ENCODE measurements around the gene HOXD9.

The HOXD9 gene

DNA sequence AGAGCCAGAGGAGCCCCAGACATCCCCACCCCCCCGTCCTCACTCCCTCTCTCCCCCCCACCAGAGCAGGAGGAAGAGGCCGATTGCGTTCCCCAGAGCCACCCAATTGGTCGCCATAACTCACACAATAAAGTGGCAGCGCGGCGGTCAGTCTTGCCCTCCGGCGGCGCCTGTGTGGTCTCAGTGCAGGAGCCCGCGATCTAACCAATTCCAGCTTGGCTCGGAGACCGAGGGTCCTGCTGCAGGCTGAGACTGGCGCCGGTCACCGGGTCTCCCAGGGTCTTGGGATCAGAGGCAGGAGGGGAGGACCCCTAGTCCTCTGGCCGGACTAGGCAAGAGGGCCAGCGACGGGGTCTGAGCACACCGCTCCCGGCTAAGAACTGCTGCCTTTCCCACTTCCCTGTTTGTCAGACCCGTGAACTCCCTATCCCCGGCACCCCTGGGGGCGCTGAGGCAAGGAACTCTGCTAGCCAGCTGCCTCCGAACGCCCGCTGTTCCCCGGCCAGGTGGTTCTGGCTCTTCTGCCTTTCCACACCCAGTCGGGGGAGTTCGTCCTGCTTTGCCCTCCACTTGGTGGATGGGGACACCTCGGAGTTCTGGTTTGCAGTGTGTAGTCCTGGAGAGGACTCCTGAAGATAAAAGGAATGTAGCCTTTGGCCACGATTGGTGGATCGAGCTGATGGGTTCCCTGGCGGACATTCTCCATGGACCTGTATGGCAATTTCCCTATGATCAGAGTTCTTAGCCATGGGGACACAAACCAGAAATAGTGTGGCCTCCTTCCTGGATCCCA is 24.0 kb upstream of the HOXD9 start:
- DNase-seq (ENCODE audit: low spot score): no peak

DNA sequence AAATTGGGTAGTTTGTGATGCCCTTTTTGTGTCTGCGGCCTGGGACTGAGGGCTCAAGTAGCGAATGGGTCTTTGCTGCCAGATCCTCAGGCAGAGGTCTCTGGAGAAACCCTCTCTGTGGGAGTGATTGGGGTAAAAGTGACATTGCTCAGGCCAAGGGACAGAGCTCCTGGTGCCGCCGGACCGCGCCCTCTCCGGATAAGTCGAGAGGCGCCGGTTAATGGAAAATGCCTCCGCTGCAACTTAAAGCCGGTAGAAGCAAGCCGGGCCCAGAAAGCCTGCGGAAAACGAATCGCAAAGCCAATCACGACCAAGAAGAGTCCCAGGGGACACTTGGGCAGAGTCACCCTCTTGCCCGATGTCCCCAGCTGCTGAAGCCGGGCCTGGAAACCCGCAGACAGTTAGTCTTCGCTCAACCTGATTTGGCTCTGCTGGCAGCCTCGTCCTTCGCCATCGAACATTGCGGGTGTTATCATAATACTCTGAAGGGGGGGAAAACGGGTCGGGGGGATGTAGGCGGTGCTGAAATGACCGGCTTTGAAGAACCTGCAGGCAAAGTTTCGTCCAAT is 23.3 kb upstream of the HOXD9 start:
- no peak for DNase-seq (ENCODE audit: low spot score)

DNA sequence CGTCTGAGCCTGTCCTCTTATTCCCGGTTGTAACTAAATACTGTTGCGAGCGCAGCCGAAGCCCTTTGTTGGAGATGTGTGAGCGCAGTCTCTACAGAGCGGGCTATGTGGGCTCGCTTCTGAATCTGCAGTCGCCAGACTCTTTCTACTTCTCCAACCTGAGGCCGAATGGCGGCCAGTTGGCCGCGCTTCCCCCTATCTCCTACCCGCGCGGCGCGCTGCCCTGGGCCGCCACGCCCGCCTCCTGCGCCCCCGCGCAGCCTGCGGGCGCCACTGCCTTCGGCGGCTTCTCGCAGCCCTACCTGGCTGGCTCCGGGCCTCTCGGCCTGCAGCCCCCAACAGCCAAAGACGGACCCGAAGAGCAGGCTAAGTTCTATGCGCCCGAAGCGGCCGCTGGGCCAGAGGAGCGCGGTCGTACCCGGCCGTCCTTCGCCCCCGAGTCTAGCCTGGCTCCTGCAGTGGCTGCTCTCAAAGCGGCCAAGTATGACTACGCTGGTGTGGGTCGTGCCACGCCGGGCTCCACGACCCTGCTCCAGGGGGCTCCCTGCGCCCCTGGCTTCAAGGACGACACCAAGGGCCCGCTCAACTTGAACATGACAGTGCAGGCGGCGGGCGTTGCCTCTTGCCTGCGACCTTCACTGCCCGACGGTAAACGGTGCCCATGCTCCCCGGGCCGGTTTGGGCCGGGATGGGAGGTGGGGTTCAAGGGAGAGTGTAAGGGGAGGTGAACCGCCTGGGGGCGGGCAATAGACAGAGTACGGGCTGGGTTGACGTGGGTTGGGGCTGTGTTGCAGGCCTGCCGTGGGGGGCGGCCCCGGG is 22.6 kb upstream of the HOXD9 start, which contains the start of gene HOXD12:
Gene HOXD12, plus strand, starts transcription at position 68 of the 819 bp plus-strand sequence. Its CDS starts 7 bp downstream, at position 75.
- DNase-seq (ENCODE audit: low spot score): no peak

DNA sequence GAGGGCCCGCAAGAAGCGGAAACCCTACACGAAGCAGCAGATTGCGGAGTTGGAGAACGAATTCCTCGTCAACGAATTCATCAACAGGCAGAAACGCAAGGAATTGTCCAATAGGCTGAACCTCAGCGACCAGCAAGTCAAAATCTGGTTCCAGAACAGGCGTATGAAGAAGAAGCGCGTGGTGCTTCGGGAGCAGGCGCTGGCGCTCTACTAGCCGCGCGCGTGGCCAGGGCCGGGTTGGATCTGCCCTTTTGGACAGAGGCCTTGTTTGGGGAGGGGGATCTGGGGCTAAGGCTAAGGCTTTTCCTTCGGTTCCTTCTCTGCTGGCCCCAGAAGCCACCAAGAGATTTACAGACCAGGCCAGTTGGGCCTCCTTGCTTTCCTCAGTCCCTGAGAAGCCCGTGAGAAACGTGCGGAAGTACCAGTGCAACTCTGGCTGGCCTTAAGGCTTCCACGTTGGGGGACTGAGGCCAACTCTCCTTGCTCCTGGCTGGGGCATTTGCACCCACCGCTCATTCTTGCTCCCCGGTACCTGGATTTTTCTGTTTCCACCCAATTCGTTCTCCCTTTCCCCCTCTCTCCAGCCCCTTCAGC is 21.9 kb upstream of the HOXD9 start:
- DNase-seq (ENCODE audit: low spot score): no peak

DNA sequence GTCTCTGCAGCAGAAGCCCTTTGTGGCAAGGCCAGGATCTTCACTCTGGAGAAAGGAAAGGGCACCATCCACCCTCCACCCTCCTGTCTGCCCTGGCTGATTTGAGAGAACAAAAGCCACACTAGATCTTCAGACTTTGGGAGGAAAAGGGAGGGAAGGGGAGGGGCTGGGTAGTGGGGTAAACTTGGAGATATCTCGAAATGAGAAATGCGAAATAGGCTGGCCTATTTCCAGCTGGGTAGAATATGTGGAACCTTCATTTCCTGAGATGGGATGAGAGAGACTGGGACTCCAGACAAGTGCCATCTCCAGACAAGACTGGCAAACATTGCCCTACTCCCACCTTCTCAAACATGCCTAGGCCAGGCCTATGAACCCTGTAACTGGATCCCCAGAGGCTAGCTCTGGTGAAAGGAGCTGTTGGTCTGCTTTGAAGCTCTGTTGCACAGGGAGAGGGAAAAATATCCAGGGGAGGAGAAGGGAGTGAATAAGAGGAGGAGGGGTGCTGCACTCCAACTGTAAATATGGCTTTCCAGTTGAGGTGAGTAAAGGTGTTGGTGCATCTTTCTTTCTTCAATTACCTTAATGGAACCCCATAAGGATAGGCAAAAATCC is 21.2 kb upstream of the HOXD9 start:
- DNase-seq (ENCODE audit: low spot score): no peak

DNA sequence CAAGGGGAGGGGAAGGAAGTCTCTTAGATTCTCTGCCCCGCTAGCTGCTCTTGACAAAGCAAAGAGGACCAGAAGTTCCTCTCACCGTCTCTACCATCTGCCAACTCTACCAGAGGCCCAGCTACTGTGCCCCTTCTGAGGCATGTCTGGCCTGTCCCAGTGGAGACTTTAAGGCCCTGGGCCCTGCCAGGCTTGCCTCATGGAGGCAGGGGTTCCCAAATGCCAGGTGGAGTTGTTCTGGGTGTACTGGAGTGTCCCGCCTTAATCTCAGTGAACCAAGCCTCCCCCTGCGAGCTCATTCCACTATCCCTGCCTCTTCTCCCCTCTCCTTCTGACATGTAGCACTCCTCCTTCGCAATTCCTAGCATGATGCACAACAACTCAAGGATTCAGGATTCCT is 20.7 kb upstream of the HOXD9 start:
- DNase-seq (ENCODE audit: low spot score): no peak

DNA sequence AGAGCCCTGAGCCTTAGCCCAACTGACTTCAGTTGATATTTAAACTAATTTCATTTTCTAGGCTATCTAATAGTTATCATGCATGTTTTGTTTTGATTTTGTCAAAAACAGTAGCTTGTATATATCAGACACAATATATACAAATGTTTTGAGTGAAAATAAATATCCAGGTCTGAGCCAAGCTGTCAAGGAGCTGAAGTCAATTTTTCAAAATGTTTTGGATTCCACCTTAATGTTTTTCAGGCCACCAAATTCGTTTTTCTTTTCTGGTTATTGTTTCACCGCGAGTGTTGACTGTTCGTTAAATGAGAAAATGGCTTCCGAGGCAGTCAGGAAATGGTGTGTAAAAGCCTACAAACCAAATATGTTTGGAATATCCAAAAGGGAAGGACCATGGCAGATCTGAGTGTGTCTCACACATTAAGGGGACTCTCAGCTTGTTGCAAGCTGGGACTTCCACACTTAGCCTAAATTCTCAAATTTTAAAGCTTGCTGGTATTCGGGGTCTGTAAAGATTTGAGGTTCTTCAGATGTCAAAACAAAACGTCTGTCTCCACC is 20.1 kb upstream of the HOXD9 start:
- no peak for DNase-seq (ENCODE audit: low spot score)

DNA sequence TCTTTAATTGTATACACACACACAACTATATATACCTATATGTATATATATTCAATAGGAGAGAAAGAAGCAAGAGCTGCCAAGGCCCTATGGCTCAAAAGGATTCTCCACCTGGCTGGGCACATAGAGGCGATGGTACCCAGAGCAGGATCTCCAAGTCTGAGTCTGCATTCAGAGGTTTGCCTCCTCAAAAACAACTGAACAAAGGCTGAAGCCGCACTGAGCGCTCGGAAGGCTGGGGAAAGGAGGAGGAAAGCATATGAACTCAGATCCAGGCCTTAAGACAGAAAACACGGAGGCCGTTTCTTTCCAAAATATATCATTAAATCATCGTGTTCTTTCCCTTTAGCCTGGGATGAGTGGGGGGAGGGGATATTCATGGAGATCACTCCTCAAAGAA is 19.3 kb upstream of the HOXD9 start:
- no peak for DNase-seq (ENCODE audit: low spot score)

DNA sequence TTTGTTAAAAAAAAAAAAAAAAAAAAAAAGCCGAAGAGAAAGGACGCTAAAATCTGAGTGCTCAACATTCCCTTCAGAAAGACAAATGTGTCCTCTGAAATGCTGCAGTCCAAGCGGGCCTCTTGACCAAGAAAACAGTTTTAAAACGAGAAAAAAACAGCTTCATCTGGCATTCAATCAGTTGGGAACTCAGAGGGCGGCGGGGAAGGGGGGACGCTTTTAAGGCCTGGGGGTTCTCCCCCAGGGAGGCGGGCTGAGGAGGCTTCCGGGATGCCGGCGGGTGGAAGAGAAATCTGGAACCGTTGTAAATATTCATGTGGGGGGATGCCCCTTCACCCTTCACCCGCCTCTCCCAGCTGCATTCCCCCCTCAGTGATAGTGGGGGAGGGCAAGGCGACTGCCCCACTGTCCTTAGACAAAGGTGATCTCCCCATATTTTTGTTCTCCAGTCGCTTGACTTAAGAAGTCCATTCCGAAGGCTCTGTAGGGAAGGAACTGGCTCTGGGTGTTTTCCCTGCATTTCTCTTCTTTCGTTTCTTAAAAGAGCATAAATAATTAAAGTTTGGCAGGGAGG is 18.7 kb upstream of the HOXD9 start:
- no peak for DNase-seq (ENCODE audit: low spot score)

DNA sequence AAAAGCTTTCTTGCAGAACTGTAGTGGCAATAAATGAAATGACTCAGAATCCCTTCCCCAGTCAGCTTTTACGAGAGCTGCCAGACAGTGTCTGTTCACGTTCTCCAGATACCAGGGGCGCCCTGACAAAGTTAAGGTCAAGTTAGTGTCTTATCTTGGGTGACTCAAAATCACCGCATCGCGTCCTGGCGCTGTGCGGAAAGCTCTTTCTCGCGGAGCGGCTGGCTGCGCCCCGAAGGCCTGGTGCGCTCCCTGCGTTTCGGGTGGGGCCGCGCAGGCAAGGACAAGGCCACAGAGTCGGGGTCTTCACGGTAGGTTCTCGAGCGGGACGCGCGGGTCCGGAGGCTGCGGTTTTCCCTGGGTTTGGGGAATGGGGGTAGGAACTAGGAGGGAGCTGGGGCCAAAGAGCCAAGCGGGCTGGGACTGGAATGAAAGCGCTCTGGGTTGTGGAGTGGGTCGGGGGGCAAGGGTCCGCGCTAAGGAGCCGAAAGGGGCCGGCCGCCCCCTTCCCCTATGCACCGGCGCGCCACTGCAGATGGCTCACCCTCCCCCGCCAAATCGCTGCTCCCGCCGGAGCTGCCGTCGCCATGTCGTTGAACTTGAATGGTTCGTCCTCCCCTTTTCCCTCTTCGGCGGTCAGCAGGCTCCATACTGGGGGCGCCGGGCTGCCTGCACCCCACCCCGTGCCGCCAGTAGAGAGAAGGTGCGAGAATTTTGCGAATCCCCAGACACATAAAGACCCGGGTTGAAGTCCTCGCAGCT is 18.0 kb upstream of the HOXD9 start:
- peak; percentile 59 for DNase-seq (ENCODE audit: low spot score)

DNA sequence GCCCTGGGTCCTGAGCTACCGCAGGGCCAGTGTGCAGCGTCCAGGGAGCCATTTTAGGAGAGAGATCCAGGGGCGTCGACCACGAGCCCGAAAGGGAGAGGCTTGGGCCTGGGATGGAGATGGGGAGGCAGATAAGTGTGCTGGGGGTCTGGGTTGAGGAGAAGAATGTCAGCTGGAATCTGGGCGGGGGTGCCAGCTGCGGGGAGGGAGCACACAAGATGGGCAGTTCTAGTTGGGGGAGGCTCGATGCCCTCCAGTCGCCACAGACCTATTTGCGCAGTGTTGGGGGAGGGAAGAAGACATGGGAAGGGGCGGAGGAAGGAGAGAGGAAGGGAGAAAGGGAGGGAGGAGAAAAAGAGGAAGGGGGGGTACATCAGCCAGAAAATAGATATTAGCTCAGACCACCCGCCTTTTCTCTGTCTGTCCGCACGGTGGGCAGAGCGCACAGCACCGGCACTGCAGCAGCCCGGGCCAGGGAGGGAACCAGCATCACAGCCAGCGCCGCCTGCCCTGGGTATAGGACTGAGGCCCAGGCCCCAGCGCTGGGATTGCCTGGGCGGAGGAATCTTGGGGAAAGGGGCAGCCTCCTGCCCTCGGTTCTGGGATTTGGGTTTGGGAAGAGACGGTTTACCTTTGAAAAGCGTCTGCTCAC is 17.3 kb upstream of the HOXD9 start:
- no peak for DNase-seq (ENCODE audit: low spot score)

DNA sequence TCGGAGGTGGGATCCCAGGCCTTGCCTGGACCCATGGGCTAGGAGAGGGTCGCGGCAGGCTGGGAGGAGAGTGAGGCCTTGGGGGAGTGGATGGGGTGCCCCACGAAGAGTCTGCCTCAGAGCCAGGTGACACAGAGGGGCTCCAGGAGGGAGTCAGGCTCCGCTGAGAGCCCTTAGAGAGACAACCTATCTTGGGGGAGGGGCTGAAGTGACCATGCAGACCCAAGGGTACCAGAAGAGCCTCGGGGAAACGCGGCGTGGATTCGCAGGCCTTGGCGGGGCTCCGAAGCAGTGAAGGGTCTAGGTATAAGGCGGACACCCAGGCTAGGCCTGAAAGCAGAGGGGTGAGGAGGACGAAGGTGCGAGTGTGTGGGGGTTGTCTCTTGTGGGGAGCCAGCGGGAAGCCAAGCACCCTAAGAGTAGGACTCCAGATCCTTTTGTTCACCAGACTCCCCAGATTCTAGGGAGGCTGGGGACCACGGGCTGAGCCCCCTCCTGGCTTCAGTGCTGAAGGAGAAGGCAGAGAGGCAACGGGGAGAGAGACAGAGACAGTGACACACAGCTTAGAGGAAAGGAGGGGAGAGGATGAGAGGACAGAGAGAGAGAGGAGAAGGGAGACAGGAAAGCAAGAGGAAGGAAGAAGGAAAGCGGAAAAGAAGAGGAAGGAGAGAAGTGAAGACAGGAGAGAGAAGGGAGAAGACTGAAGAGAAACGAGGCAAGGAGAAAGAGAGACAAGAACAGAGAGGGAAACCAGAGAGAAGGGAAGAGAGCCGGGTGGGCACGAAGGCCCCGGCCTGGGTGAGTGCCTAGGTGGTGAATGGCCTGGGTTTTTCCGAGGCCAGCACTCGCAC is 16.6 kb upstream of the HOXD9 start:
- DNase-seq (ENCODE audit: low spot score): no peak

DNA sequence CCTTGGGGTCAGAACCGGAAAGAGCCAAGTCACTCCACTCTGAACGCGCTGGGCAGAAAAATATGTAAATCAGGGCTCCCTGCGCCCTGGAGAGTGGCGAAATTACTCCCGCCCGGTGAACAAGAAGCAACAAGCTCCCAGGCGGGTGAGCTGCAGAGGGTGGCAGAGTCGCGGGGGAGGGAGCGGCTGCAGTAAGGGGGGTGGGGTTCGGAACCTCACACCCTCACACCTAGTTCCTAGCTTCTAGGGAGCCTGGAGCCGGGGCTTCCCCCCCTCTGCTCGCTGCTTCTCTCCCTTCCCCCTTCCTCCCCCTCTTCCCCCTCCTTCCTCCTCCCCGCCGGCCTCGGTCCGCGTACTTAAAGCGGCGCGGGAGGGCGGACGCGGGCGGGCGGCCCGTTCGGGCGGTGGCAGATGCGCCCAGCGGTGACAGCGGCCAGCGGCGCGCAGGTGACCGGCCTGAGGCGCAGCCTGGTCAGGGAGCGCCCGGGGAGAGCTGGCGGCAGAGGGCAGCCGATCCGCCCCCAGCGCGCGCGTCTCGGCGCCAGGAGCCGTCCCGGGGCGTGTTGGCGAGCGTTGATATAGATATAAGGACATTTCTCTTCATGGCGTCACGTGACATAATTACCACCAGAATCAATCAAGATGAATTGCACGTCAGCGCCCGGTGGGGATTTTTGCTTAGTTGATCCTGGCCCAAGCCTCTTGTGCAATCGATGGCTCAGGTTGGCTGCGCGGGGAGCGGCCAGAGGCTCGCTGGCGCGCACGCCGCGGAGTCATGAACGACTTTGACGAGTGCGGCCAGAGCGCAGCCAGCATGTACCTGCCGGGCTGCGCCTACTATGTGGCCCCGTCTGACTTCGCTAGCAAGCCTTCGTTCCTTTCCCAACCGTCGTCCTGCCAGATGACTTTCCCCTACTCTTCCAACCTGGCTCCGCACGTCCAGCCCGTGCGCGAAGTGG is 15.7 kb upstream of the HOXD9 start, which contains the start of gene HOXD11:
Gene HOXD11, plus strand, starts transcription at position 700 of the 959 bp plus-strand sequence. Its CDS starts 76 bp downstream, at position 776.
- peak; percentile 64 for DNase-seq (ENCODE audit: low spot score)

DNA sequence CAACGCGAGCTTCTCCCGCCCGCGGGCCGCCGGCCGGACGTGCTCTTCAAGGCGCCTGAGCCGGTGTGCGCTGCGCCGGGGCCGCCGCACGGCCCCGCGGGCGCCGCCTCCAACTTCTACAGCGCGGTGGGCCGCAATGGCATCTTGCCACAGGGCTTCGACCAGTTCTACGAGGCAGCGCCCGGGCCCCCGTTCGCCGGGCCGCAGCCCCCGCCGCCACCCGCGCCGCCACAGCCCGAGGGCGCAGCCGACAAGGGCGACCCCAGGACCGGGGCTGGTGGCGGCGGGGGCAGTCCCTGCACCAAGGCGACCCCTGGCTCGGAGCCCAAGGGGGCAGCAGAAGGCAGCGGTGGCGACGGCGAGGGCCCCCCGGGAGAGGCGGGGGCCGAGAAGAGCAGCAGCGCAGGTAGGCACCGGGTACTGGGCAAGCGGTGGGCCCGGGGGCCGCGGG is 14.8 kb upstream of the HOXD9 start:
- DNase-seq (ENCODE audit: low spot score): no peak

DNA sequence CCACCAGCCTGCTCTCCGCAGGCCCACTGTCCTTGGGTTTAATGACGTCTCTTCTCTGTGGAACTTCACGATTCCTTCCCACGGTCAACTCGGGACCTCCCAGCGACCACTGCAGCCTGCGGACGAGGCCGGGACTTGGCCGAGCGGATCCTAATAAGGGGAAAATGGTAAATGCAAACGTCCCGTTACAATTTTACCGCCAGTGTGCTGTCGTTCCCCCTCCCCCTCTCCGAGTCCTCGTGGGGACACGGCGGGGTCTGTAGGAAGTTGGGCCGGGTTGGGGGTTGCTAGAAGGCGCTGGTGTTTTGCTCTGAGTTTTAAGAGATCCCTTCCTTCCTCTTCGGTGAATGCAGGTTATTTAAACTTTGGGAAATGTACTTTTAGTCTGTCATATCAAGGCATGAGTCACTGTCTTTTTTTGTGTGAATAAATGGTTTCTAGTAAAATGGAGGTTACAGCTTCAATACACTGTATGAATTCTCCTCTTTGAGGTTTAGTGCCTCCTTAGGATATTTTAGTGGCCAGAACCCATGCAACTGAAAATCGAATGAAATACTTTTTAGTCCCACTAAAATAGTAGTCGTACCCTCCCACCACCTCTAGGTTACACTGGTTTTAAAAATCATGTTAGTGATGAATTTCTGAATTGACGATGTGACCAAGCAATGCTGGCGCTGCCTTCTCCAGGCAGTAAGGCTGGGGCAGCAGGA is 13.2 kb upstream of the HOXD9 start:
- no peak for DNase-seq (ENCODE audit: low spot score)

DNA sequence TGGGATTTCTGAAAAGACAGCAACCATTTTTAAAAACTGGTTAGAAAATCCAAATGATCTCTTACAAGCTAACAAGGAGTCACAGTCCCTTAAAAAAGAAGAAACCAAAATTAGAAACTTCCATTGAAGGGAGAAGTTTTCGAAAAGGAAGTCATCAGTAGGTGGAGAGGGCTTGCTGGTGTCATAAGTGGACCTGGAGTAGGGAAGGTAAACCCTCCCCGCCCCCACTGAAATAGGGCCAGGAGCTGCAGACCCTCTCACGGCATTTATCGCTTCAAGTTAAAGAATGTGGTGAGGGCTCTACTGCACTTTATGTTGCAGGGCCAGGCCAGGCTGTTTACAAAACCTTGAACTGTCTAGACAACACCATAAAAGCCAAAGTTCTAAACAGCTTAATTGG is 12.6 kb upstream of the HOXD9 start:
- DNase-seq (ENCODE audit: low spot score): no peak

Data from SW480 (cell line).